Sigmoid colon (tissue), 4 donors: ENCODE data around the gene PHAF1.

Experiments used
- CTCF ChIP-seq, 4 experiments: fragments of 450-650 bp in 3 of 4; fragments of 200-600 bp in 1 of 4; IDR thresholded peaks; one replicate each; pipeline ENCODE4 v1.5.1; 2016 to 2019; ENCODE audit warnings: antibody characterized with exemption in 4 of 4, mild to moderate bottlenecking in 3 of 4, moderate library complexity in 2 of 4
- EP300 ChIP-seq, 4 donors: sonication (generic); formaldehyde crosslinking; IDR thresholded peaks; one replicate each; pipeline ENCODE4 v1.6.1; 2017; ENCODE audit warnings: antibody characterized with exemption in 4 of 4
- POLR2A ChIP-seq, 2 donors: fragments of 450-650 bp; IDR thresholded peaks; one replicate each; pipeline ENCODE4 v1.6.1; 2016; ENCODE audit warnings: antibody characterized with exemption in 2 of 2, mild to moderate bottlenecking in 2 of 2, moderate library complexity in 2 of 2
- POLR2AphosphoS5 ChIP-seq, 4 donors: sonication (generic); formaldehyde crosslinking; IDR thresholded peaks; one replicate each; pipeline ENCODE4 v1.6.1; 2017; ENCODE audit warnings: antibody characterized with exemption in 4 of 4

GRCh38 chr16:67075331-67075730 lies 34.4 kb upstream of the PHAF1 start:
- TF ChIP-seq POLR2A (IDR thresholded peaks at IDR 0.05) (no peak), CTCF (IDR thresholded peaks at IDR 0.05) (no peak), EP300 (IDR thresholded peaks at IDR 0.05) (no peak), POLR2AphosphoS5 (IDR thresholded peaks at IDR 0.05) (no peak)
